WTC11 (cell line): ENCODE data around the gene SPAG9. TPM values are rescaled to one million over a fixed set of nuclear protein-coding genes. Genes with fewer than 3 reads are reported as not detected.

Experiments
- ATAC-seq: fragments of 200-7000 bp; cut with Tn5 transposase; 2 replicates; pipeline ENCODE4 v1.10.0; 2021; ENCODE audit warnings: mild to moderate bottlenecking, moderate library complexity
- CTCF ChIA-PET: fragments of 300-600 bp; sonication (Branson Sonifier 250); formaldehyde crosslinking; loops from one replicate; lab custom pipeline; 2021; ENCODE audit warnings: antibody characterized with exemption; lab: Charles Lee
- POLR2A ChIA-PET: fragments of 350-600 bp; sonication (Branson Sonifier 250); formaldehyde crosslinking; loops from one replicate; lab custom pipeline; 2021; ENCODE audit warnings: antibody characterized with exemption; lab: Charles Lee
- DNase-seq: peaks from one replicate; pipeline ENCODE4 v3.0.0; 2021; ENCODE audit warnings: low spot score
- H3K27ac Mint-ChIP-seq: 2 replicates; pipeline ENCODE4 v1.8.0; 2021; ENCODE audit warnings: mixed read lengths
- H3K27me3 Mint-ChIP-seq: 2 replicates; pipeline ENCODE4 v1.8.0; 2021; ENCODE audit warnings: low read depth, mild to moderate bottlenecking, moderate library complexity, mixed read lengths
- H3K36me3 Mint-ChIP-seq: 2 replicates; pipeline ENCODE4 v1.8.0; 2021; ENCODE audit warnings: mixed read lengths
- H3K4me1 Mint-ChIP-seq: 2 replicates; pipeline ENCODE4 v1.8.0; 2022; ENCODE audit warnings: mixed read lengths
- H3K4me3 Mint-ChIP-seq: 2 replicates; pipeline ENCODE4 v1.8.0; 2021; ENCODE audit warnings: mild to moderate bottlenecking, moderate library complexity, mixed read lengths
- H3K9me3 Mint-ChIP-seq: 2 replicates; pipeline ENCODE4 v1.8.0; 2021; ENCODE audit warnings: mixed read lengths
- CBFB ChIP-seq: sonication (generic); formaldehyde crosslinking; IDR thresholded peaks from 2 replicates; pipeline ENCODE4 v1.8.1; 2022; ENCODE audit warnings: mild to moderate bottlenecking, low read depth, missing genetic modification reagents
- EMX1 ChIP-seq: fragments of 250-450 bp; sonication (Bioruptor Pico); IDR thresholded peaks from 2 replicates; pipeline ENCODE4 v1.8.0; 2021; ENCODE audit warnings: mild to moderate bottlenecking
- ETV6 ChIP-seq: sonication (generic); formaldehyde crosslinking; IDR thresholded peaks from 2 replicates; pipeline ENCODE4 v1.8.1; 2022; ENCODE audit warnings: mild to moderate bottlenecking, missing genetic modification reagents
- GRHL2 ChIP-seq: fragments of 250-450 bp; sonication (Bioruptor Pico); IDR thresholded peaks from 2 replicates; pipeline ENCODE4 v1.8.0; 2022; ENCODE audit warnings: mild to moderate bottlenecking, moderate library complexity; ENCODE audit not compliant: insufficient replicate concordance, severe bottlenecking
- GTF2I ChIP-seq: fragments of 250-450 bp; sonication (Bioruptor Pico); conservative IDR thresholded peaks from 2 replicates; pipeline ENCODE4 v1.4.0; 2021; ENCODE audit warnings: mild to moderate bottlenecking
- JAZF1 ChIP-seq: fragments of 250-450 bp; sonication (Bioruptor Pico); IDR thresholded peaks from 2 replicates; pipeline ENCODE4 v1.9.0; 2021; ENCODE audit warnings: moderate library complexity, mild to moderate bottlenecking, inconsistent platforms
- JUN ChIP-seq: sonication (generic); formaldehyde crosslinking; IDR thresholded peaks from 2 replicates; pipeline ENCODE4 v1.8.0; 2023; ENCODE audit warnings: mild to moderate bottlenecking, missing genetic modification reagents
- KAT7 ChIP-seq: sonication (generic); formaldehyde crosslinking; IDR thresholded peaks from 2 replicates; pipeline ENCODE4 v1.8.1; 2023; ENCODE audit warnings: missing genetic modification reagents, mild to moderate bottlenecking, borderline replicate concordance
- MXD4 ChIP-seq: fragments of 250-450 bp; sonication (Bioruptor Pico); IDR thresholded peaks from 2 replicates; pipeline ENCODE4 v1.8.0; 2021; ENCODE audit warnings: mild to moderate bottlenecking, moderate library complexity, borderline replicate concordance
- NR3C1 ChIP-seq: sonication (generic); formaldehyde crosslinking; conservative IDR thresholded peaks from 2 replicates; pipeline ENCODE4 v1.8.1; 2023; ENCODE audit warnings: low read depth, mild to moderate bottlenecking, missing genetic modification reagents
- PREB ChIP-seq: sonication (generic); formaldehyde crosslinking; IDR thresholded peaks from 2 replicates; pipeline ENCODE4 v1.8.1; 2022; ENCODE audit warnings: mild to moderate bottlenecking, missing genetic modification reagents, moderate library complexity, borderline replicate concordance
- RELA ChIP-seq: sonication (generic); formaldehyde crosslinking; IDR thresholded peaks from 2 replicates; pipeline ENCODE4 v1.8.1; 2022; ENCODE audit warnings: missing genetic modification reagents, mild to moderate bottlenecking, borderline replicate concordance
- SMAD3 ChIP-seq: sonication (generic); formaldehyde crosslinking; IDR thresholded peaks from 2 replicates; pipeline ENCODE4 v1.8.0; 2022; ENCODE audit warnings: missing genetic modification reagents, mild to moderate bottlenecking, borderline replicate concordance
- SOX15 ChIP-seq: fragments of 250-450 bp; sonication (Bioruptor Pico); IDR thresholded peaks from 2 replicates; pipeline ENCODE4 v1.9.0; 2021; ENCODE audit warnings: mild to moderate bottlenecking
- SP1 ChIP-seq: sonication (generic); formaldehyde crosslinking; conservative IDR thresholded peaks from 2 replicates; pipeline ENCODE4 v1.8.1; 2022; ENCODE audit warnings: missing genetic modification reagents
- TCF7 ChIP-seq: sonication (generic); formaldehyde crosslinking; IDR thresholded peaks from 2 replicates; pipeline ENCODE4 v1.8.0; 2022; ENCODE audit warnings: mild to moderate bottlenecking, low read depth, missing genetic modification reagents, moderate library complexity
- USF2 ChIP-seq: sonication (generic); formaldehyde crosslinking; IDR thresholded peaks from 2 replicates; pipeline ENCODE4 v1.8.1; 2023; ENCODE audit warnings: mild to moderate bottlenecking, missing genetic modification reagents, moderate library complexity
- ZBTB21 ChIP-seq: sonication (generic); formaldehyde crosslinking; IDR thresholded peaks from 2 replicates; pipeline ENCODE4 v1.8.1; 2023; ENCODE audit warnings: mild to moderate bottlenecking, missing genetic modification reagents, borderline replicate concordance
- ZNF423 ChIP-seq: fragments of 250-450 bp; sonication (Bioruptor Pico); IDR thresholded peaks from 2 replicates; pipeline ENCODE4 v2.1.2; 2022; ENCODE audit warnings: mild to moderate bottlenecking, moderate library complexity
- total RNA-seq: library from RNA; stranded (reverse); gene quantifications from 3 replicates; pipeline ENCODE4 v1.2.3, GENCODE V29; 2021
- TF ChIP-seq, protein P1 (sequence below): fragments of 250-450 bp; sonication (Bioruptor Pico); IDR thresholded peaks from 2 replicates; pipeline ENCODE4 v1.9.0; 2021; ENCODE audit warnings: mild to moderate bottlenecking

The SPAG9 gene
- total RNA-seq, 1 experiment from 2014 or later = 51.9 TPM

- TF ChIP-seq ZNF423 (CRISPR knock-in tag) = 0 out of 2 replicates have a peak, but pooled peaks have one; percentile 41
- TF ChIP-seq JAZF1 (CRISPR knock-in tag) = no peak
- TF ChIP-seq SP1 (CRISPR knock-in tag) = 0 out of 2 replicates have a peak, but pooled peaks have one; percentile 4
- no peak for TF ChIP-seq GRHL2
Observed at GRCh38 chr17:50931144-50931908, 189.3 kb downstream of the SPAG9 start (continued).

GRCh38 chr17:50928646-50929045 lies 192.0 kb downstream of the SPAG9 start:
- H3K4me1 Mint-ChIP-seq = peaks cover 26% of the 10 kb centered on the region
- H3K27ac Mint-ChIP-seq = no peak overlapping the region
- DNase-seq (no peak), ATAC-seq (no peak)
- ChIA-PET POLR2A (no interaction called here), CTCF (no interaction called here)
- peaks cover 28% of the 10 kb centered on the region for H3K27me3 Mint-ChIP-seq
- no peak overlapping the region for H3K4me3 Mint-ChIP-seq
- H3K36me3 Mint-ChIP-seq = no peaks in the 10 kb centered on the region
- no peak for TF ChIP-seq USF2 (CRISPR knock-in tag)
- no peak for TF ChIP-seq SOX15 (CRISPR knock-in tag)
- TF ChIP-seq SMAD3 (CRISPR knock-in tag) = no peak
- TF ChIP-seq, protein P1, sequence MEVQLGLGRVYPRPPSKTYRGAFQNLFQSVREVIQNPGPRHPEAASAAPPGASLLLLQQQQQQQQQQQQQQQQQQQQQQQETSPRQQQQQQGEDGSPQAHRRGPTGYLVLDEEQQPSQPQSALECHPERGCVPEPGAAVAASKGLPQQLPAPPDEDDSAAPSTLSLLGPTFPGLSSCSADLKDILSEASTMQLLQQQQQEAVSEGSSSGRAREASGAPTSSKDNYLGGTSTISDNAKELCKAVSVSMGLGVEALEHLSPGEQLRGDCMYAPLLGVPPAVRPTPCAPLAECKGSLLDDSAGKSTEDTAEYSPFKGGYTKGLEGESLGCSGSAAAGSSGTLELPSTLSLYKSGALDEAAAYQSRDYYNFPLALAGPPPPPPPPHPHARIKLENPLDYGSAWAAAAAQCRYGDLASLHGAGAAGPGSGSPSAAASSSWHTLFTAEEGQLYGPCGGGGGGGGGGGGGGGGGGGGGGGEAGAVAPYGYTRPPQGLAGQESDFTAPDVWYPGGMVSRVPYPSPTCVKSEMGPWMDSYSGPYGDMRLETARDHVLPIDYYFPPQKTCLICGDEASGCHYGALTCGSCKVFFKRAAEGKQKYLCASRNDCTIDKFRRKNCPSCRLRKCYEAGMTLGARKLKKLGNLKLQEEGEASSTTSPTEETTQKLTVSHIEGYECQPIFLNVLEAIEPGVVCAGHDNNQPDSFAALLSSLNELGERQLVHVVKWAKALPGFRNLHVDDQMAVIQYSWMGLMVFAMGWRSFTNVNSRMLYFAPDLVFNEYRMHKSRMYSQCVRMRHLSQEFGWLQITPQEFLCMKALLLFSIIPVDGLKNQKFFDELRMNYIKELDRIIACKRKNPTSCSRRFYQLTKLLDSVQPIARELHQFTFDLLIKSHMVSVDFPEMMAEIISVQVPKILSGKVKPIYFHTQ (CRISPR knock-in tag) = no peak
- no peak for TF ChIP-seq PREB (CRISPR knock-in tag)
- no peak for TF ChIP-seq TCF7
- TF ChIP-seq EMX1 = no peak
- H3K9me3 Mint-ChIP-seq = no peaks in the 10 kb centered on the region

GRCh38 chr17:50927287-50927686 lies 193.4 kb downstream of the SPAG9 start:
- Mint-ChIP-seq H3K27me3 (peaks cover 25% of the 10 kb centered on the region), H3K4me1 (peaks cover 26% of the 10 kb centered on the region), H3K4me3 (no peak overlapping the region), H3K9me3 (no peaks in the 10 kb centered on the region), H3K27ac (no peak overlapping the region), H3K36me3 (no peaks in the 10 kb centered on the region)
- TF ChIP-seq JAZF1 (CRISPR knock-in tag) = no peak
- no peak for TF ChIP-seq NR3C1
- no peak for TF ChIP-seq RELA (CRISPR knock-in tag)
- no peak for TF ChIP-seq SP1 (CRISPR knock-in tag)
- TF ChIP-seq SOX15 (CRISPR knock-in tag) = no peak
- no peak for TF ChIP-seq JUN
- TF ChIP-seq ZBTB21 (CRISPR knock-in tag) = no peak
- TF ChIP-seq KAT7 (CRISPR knock-in tag) = no peak
- TF ChIP-seq PREB (CRISPR knock-in tag) = no peak
- TF ChIP-seq GTF2I (CRISPR knock-in tag) = no peak
- no peak for TF ChIP-seq MXD4 (CRISPR knock-in tag)
- TF ChIP-seq ETV6 (CRISPR knock-in tag) = no peak
- TF ChIP-seq CBFB (CRISPR knock-in tag) = no peak
- TF ChIP-seq EMX1 = no peak
- ChIA-PET POLR2A (interaction anchor here (0.7 to 2.4 kb wide), 2 partner anchors 12 to 62 kb away, joined by 3 to 10 read pairs; partner anchors contain the start of gene TOB1), CTCF (interaction anchor here (0.7 to 2.6 kb wide), 5 partner anchors 15 to 516 kb away, joined by 3 to 9 read pairs (median 3); no protein-coding TSS in a partner anchor)
- ATAC-seq (no peak), DNase-seq (no peak)
